NOMO-1 treated with DMSO at 0.1 percent for 48 hours (cell line): ENCODE data around the gene SRRM5.
"Not testable (repeated sequence)": the region's sequence is repeated elsewhere in the genome, so short reads cannot be mapped to it uniquely, and the experiment has no call there.

Source experiments
- DNase-seq: peaks from one replicate; lab custom pipeline; 2025; ENCODE audit not compliant: unreplicated experiment; lab: John Stamatoyannopoulos, UW

The SRRM5 gene

DNA sequence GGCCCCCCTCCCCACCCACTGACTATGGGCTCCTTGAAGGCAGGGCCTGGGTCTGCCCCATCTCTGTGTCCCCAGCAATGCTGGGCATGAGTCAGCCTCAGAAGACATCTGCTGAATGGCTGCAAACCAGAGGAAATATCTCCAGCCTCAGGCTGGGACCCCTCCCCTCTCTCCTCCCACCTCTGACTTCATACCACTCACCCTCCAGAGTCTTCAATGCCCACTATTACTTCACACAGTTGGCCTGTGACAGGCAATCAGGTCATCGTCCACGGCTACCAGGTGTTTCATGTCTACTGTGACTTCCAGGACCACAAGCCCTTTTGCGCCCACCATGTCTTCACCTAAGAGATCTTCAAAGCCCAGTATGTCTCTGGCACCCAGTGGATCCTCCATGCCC is at the start of gene SRRM5:
Gene SRRM5 (plus strand): TSS at position 301 of the 400 bp plus-strand sequence. CDS start 34 bp downstream, at position 335.
- DNase-seq, result no peak

GRCh38 chr19:43562226-43562697 is 49.6 kb upstream of the SRRM5 start:
- DNase-seq, result no peak

DNA sequence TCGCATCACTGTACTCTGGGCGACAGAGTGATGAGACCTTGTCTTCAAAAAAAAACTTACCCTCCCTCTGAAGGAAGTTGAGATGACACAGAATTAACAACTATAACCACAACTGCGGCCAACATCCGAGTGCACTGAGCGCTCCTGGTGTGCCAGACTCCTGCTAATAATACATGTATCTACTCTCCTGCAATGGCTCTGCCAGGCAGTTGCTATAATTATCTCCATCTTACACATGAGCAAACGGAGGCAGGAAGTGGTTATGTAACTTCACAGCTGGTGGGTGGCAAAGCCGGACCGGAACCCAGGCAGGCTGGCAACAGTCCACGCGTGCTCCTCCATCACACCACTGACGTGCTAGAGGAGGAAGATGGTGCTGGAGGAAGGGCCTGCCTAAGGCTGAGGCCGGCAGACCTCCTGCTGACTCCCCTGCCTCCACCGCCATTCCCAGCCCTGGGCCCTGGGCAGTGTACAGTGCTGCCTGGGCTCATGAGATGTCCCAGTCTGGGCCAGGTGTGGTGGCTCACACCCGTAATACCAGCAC is 49.1 kb upstream of the SRRM5 start:
- DNase-seq, result peak; percentile 99

DNA sequence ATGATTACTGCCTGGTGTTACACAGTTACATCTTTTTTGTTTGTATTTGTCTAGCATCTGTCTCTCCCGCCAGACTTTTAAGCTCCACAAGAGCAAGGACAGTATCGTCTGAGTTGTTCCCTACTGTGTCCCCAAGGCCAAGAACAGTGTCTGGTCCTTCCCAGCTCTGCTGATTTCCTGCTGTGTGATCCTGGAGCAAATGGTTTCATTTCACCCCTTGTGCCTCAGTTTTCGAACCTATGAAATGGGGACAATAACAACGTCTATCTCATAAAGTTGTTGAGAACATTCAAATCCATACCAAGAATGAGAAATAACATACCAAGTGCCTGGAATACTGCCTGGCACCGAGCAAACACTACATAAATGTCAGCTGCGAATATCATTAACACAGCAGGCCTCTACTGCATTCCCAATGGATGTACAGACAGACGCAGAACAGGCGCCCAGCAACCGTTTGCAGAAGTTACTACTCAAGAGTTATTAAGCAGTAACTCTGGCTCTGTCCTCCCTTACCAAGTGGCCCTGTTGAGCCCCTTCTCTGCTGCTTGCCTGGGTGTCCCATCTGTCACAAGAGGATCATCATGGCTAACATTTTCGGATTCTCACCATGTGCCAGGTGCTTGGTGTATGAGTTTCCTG is 48.0 kb upstream of the SRRM5 start:
- no peak for DNase-seq

- DNase-seq, result no peak
Observed at GRCh38 chr19:43564800-43565199, 47.1 kb upstream of the SRRM5 start.

DNA sequence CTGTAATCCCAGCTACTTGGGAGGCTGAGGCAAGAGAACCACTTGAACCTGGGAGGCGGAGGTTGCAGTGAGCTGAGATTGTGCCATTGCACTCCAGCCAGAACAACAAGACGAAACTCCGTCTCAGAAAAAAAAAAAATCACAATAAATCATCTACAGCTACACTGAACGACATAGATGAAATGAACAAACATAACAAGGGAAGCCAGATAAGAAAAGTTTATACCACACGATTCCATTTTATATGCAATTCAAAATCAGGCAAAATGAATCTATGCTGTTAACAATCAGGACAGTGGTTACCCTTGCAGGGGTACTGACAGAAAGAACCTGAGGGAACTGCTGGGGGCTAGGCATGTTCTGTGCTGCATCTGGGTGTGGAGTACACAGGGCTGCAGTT is 42.2 kb upstream of the SRRM5 start:
- DNase-seq, result no peak

- no peak for DNase-seq
Observed at GRCh38 chr19:43570174-43570791, 41.6 kb upstream of the SRRM5 start.

GRCh38 chr19:43572171-43572588 is 39.7 kb upstream of the SRRM5 start:
- DNase-seq, result no peak

DNA sequence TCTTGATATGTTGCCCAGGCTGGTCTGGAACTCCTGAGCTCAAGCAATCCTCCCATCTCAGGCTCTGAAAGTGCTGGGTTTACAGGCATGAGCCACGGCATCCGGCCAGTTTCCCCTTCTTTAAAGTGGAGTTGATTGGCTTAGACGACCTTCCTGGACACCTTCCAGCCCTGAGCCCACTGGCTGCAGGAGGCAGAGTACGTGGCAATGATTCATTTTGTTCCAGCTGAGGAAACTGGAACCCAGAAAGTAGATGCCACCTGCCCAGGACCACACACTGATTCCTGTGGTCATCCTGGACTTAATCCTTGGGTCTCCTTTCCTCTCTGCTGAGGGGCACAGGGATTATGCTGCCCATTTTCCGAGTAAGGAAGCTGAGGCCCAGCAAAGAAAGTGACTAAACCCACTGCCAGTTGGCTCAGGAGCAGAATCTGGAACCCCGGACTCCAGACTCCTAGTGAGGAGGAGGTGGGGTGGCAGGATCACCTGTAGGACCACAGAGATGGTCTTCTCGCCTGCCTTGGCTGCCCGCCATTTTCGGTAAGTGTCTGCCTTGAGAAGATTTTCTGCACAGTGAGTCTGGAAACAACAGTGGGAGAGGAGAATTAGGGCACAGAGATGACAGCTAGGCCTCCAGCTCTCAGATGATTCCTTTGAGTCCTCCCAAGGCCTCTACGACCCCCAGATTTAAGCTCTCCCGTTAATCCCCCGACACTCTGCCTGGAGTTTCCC is 37.3 kb upstream of the SRRM5 start:
- DNase-seq, result no peak

DNA sequence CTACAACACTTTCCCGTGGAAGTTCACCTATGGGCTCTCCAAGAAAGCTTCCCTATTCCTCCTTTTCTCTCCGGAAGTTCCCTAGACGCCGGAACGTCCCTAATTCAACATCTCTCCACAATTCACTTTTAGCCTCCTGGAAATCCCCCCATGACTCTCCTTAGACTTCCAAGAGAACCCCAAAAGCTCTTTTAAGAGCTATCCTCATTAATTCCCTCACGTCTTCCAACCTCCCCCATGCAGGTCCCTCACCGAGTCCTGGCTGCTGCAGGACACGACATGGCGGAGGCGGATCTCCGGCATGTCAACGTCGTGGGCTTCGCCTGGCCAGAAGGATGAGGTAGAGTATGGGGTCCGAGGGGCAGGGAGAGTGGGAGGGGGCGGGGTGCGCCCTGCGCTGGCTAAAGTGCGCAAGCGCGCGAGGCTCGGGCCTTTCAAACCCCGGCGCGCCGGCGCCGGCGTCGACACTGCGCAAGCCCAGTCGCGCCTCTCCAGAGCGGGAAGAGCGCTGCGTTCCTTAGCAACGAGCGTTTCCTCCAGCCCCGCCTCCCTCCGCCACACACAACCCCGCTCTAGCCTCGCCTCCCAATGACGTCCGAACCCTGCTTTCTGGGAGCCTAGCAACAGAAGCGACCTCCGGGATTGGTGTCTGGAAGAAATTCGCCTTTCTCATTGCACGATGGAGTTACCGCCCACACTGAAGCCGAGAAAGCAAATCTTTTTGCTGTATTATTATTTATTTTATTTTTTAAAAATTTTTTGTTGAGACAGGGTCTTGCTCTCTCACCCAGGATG is 36.5 kb upstream of the SRRM5 start, which contains the start of the genes PINLYP and XRCC1:
Gene PINLYP (plus strand): TSS at position 646 of the 795 bp plus-strand sequence. CDS start 1,391 bp downstream, outside the sequence.
Gene XRCC1 (minus strand): TSS at position 372 of the 795 bp plus-strand sequence. CDS start 69 bp downstream, at position 303.
- peak; percentile 99 for DNase-seq

- peak; percentile 45 for DNase-seq
Observed at GRCh38 chr19:43575955-43576878, 35.7 kb upstream of the SRRM5 start.

GRCh38 chr19:43578787-43579186 is 33.1 kb upstream of the SRRM5 start:
- no peak for DNase-seq

DNA sequence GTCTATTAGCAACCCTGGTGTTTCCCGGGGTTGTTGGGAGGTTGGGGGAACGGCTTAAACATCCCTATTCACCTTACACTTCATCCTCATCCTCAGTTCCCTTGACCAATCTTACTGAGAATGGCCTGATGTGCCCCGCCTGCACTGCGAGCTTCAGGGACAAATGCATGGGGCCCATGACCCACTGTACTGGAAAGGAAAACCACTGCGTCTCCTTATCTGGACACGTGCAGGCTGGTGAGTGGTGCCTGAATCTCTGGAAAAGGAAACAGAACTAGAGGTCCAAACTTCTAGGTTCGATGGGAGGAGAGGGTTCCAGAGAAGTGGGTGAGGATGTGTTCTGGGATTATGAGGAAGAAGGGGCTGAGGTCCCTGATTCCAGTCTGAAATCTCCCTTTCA is 30.4 kb upstream of the SRRM5 start:
- DNase-seq, result no peak

DNA sequence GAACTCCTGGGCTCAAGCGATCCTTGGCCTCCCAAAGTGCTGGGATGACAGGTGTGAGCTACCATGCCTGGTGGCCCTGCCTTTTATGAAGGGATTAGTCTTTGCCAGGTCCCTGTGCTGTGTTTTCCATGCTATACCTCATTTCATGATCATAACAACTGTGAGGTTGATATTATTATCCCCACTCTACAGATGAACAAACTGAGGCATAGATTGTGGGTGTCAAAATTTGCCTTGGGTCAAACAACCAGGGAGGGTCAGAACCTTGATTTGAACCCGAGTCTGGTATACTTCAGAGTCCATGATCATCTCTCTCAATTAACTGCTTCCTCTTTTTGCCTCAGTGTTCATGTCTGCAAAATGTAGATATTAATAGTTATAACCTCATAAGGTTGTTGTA is 29.4 kb upstream of the SRRM5 start:
- DNase-seq, result no peak

- no peak for DNase-seq
Observed at GRCh38 chr19:43584484-43584883, 27.4 kb upstream of the SRRM5 start.

- no peak for DNase-seq
Observed at GRCh38 chr19:43586346-43586745, 25.5 kb upstream of the SRRM5 start.

- DNase-seq, result not testable (repeated sequence)
Observed at GRCh38 chr19:43587029-43587428, 24.9 kb upstream of the SRRM5 start.

- DNase-seq, result no peak
Observed at GRCh38 chr19:43589277-43589676, 22.6 kb upstream of the SRRM5 start.

DNA sequence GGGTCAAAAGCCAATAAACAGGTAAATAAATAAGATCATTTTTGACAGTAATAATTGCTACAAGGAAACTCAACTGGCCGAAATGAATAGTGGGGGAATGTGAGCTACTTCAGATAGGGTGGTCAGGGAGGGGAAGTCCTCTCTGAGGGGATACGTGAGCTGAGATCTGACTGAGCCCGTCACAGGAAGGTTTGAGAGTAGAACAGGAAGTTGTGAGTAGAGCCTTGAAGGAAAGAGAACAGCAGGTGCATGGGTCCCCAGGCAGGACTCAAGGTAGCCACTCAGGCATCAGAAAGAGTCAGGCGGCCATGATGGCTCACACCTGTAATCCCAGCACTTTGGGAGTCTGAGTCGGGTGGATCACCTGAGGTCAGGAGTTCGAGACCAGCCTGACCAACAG is 22.2 kb upstream of the SRRM5 start:
- no peak for DNase-seq
